DOHH2 (cell line): ENCODE results near the gene WNT3.

Experiments
- H3F3A ChIP-seq: fragments of 200-600 bp; sonication (generic), shearing (Covaris generic); 2 replicates; pipeline ENCODE4 v1.6.0; 2016; ENCODE audit warnings: antibody characterized with exemption, mild to moderate bottlenecking; ENCODE audit not compliant: control insufficient read depth, insufficient read depth
- H3K27ac ChIP-seq: fragments of 200-600 bp; sonication (generic); 2 replicates; pipeline ENCODE4 v1.5.1; 2014; ENCODE audit warnings: low read depth, mild to moderate bottlenecking, low read length, moderate library complexity
- H3K27me3 ChIP-seq: fragments of 200-600 bp; sonication (generic); 2 replicates; pipeline ENCODE4 v1.6.1; 2014; ENCODE audit warnings: mild to moderate bottlenecking, low read length, mixed read lengths; ENCODE audit not compliant: control insufficient read depth
- H3K36me3 ChIP-seq: fragments of 200-600 bp; sonication (generic); 2 replicates; pipeline ENCODE4 v1.6.1; 2014; ENCODE audit warnings: mild to moderate bottlenecking, low read length, moderate library complexity, mixed read lengths; ENCODE audit not compliant: control insufficient read depth
- H3K4me1 ChIP-seq: fragments of 200-600 bp; sonication (generic); 2 replicates; pipeline ENCODE4 v1.6.1; 2014; ENCODE audit warnings: mild to moderate bottlenecking, low read length, mixed read lengths; ENCODE audit not compliant: control insufficient read depth
- H3K4me2 ChIP-seq: fragments of 200-600 bp; sonication (generic); 2 replicates; pipeline ENCODE4 v1.6.0; 2014; ENCODE audit warnings: mild to moderate bottlenecking, low read length, moderate library complexity
- H3K4me3 ChIP-seq: fragments of 200-600 bp; sonication (generic); 2 replicates; pipeline ENCODE4 v1.5.1; 2014; ENCODE audit warnings: mild to moderate bottlenecking, low read length, mixed read lengths
- H3K79me2 ChIP-seq: fragments of 200-600 bp; sonication (generic); 2 replicates; pipeline ENCODE4 v1.6.1; 2014; ENCODE audit warnings: mild to moderate bottlenecking, low read length, mixed read lengths; ENCODE audit not compliant: control insufficient read depth
- H3K9me2 ChIP-seq: fragments of 200-600 bp; sonication (generic); replicated peaks from 2 replicates; pipeline ENCODE4 v1.6.1; 2014; ENCODE audit warnings: mild to moderate bottlenecking, low read length, mixed read lengths; ENCODE audit not compliant: control insufficient read depth
- H3K9me3 ChIP-seq: fragments of 200-600 bp; sonication (generic); 2 replicates; pipeline ENCODE4 v1.6.1; 2014; ENCODE audit warnings: antibody characterized with exemption, low read length, mixed read lengths; ENCODE audit not compliant: control insufficient read depth, insufficient read depth
- H4K20me1 ChIP-seq: fragments of 200-600 bp; sonication (generic); 2 replicates; pipeline ENCODE4 v1.6.0; 2014; ENCODE audit warnings: low read depth, mild to moderate bottlenecking, antibody characterized with exemption, low read length, moderate library complexity; ENCODE audit not compliant: control insufficient read depth, insufficient read depth
- EZH2phosphoT487 ChIP-seq: fragments of 200-600 bp; sonication (generic); IDR thresholded peaks from 2 replicates; pipeline ENCODE4 v1.6.1; 2017; ENCODE audit warnings: borderline replicate concordance, mild to moderate bottlenecking, antibody characterized with exemption, low read length, moderate library complexity, mixed read lengths
- TF ChIP-seq, protein P1 (sequence below): fragments of 200-600 bp; sonication (generic); IDR thresholded peaks from one replicate; pipeline ENCODE4 v1.5.1; 2014; ENCODE audit warnings: antibody characterized with exemption, mild to moderate bottlenecking, low read depth, low read length; ENCODE audit not compliant: poor library complexity, severe bottlenecking

The WNT3 gene

DNA sequence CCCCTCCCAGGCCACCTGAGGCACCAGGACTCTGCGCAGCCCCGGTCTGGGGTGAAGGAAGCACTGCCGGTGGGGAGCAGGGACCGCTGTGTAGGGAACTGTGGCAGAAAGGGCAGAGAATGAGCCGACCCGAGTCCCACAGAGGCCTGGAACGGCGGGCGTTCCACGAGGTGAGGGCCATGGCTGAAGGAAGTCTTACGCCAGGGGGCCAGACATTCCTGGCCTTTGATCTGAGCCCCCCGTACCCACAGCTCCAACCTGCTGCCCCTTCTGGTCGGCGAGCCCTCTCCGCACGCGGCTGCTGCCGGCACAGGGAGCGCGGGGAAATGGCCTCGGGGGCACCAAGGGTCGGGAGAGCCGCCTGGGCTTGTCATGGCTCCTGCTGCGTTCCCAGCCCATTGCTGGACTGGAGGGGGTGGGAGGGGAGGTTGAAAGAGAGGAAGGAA, 1.4 kb upstream of the WNT3 start:
- H3K27me3 ChIP-seq, result peaks cover 57% of the 10 kb centered on the region

DNA sequence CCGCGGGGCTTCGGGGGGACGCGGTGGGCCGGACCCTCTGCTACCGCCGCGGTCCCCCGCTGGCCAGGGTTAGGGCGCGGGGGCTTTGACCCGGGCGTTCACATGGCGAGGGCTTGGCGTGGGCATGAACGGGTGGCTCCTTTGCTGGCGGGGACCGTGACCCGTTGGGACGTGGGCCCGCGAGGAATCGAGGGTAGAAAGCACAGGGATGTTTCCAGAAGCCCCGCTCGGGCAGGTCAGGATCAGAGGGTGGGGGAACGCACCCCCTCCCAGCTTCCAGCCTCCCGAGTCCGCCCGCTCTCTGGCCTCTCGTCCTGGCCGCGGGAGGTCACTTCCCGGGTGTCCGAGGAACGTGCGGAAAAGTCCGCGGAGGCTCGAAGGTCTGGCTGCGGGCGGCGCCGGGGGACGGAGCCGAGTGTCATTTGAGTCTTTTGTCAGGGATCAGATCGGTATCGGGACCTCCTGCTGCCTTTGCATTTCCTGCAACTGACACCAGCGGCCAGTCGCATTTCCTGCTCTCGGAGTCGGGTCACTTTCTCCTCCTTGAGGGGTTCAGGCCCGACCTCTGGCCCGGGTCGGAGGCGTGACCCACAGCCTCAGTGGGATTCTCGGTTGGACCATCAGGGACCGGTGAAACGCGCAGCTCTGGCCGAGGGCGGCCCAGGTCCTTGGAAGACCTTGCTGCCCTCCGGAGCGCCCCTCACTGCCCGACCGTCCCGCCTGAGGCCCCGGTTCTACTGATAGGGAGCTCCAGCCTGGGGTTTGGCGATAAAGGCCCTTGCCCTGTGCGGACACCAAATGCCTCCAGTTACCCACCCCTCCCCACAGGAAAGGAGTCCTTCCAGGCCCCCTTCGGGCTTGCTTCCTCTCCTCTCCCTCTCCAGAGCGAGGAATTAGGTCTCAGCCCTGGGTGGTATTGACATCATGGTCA, 702 bp upstream of the WNT3 start:
- no peaks in the 10 kb centered on the region for H3K4me1 ChIP-seq

More for the DNA sequence above, 1.4 kb upstream of the WNT3 start:
- no peaks in the 10 kb centered on the region for H3K9me3 ChIP-seq
- no peak overlapping the region for H3K4me2 ChIP-seq
- TF ChIP-seq, protein P1, sequence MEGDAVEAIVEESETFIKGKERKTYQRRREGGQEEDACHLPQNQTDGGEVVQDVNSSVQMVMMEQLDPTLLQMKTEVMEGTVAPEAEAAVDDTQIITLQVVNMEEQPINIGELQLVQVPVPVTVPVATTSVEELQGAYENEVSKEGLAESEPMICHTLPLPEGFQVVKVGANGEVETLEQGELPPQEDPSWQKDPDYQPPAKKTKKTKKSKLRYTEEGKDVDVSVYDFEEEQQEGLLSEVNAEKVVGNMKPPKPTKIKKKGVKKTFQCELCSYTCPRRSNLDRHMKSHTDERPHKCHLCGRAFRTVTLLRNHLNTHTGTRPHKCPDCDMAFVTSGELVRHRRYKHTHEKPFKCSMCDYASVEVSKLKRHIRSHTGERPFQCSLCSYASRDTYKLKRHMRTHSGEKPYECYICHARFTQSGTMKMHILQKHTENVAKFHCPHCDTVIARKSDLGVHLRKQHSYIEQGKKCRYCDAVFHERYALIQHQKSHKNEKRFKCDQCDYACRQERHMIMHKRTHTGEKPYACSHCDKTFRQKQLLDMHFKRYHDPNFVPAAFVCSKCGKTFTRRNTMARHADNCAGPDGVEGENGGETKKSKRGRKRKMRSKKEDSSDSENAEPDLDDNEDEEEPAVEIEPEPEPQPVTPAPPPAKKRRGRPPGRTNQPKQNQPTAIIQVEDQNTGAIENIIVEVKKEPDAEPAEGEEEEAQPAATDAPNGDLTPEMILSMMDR, result no peak
- no peak for TF ChIP-seq EZH2phosphoT487
- no peak overlapping the region for H3K4me3 ChIP-seq
- H3K27ac ChIP-seq, result no peak overlapping the region
- no peaks in the 10 kb centered on the region for H3K79me2 ChIP-seq
- H3K36me3 ChIP-seq, result no peaks in the 10 kb centered on the region
- H4K20me1 ChIP-seq, result no peaks in the 10 kb centered on the region; the same call in 1 of the 2 replicates
- H3K4me1 ChIP-seq, result no peaks in the 10 kb centered on the region
- no peaks in the 10 kb centered on the region for H3F3A ChIP-seq
- H3K9me2 ChIP-seq, result no peaks in the 10 kb centered on the region

DNA sequence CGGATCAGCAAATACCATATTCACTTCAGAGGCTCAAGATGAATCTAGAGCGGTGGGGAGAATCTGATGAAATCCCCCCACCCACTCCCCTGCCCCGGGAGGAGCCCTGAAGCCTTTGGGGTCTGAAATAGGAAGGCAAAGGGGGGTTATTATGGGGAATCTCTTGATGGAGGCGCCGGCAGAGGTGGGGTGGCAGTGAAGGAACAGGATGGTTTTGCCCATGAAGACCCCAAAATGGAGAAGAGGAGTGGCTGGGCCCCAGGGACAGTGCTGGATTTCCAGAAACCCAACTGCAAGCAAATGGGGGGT, 637 bp downstream of the WNT3 start:
- no peak overlapping the region for H3K4me3 ChIP-seq
- H3K4me1 ChIP-seq, result no peaks in the 10 kb centered on the region

More for the DNA sequence above, 702 bp upstream of the WNT3 start:
- no peaks in the 10 kb centered on the region for H3F3A ChIP-seq
- no peak overlapping the region for H3K4me2 ChIP-seq
- no peaks in the 10 kb centered on the region for H3K36me3 ChIP-seq
- H3K27ac ChIP-seq, result no peak overlapping the region
- H4K20me1 ChIP-seq, result no peaks in the 10 kb centered on the region; the same call in 1 of the 2 replicates
- H3K4me3 ChIP-seq, result no peak overlapping the region
- H3K27me3 ChIP-seq, result peaks cover 57% of the 10 kb centered on the region
- H3K9me2 ChIP-seq, result no peaks in the 10 kb centered on the region
- no peaks in the 10 kb centered on the region for H3K79me2 ChIP-seq
- no peaks in the 10 kb centered on the region for H3K9me3 ChIP-seq
- TF ChIP-seq, protein P1, result no peak
- TF ChIP-seq EZH2phosphoT487, result no peak; the same call in 1 of the 2 replicates

More for the DNA sequence above, 637 bp downstream of the WNT3 start:
- TF ChIP-seq EZH2phosphoT487, result no peak; the same call in 1 of the 2 replicates
- TF ChIP-seq, protein P1, result no peak
- Histone ChIP-seq H3K79me2 (no peaks in the 10 kb centered on the region), H3K9me3 (no peaks in the 10 kb centered on the region), H3K4me2 (no peak overlapping the region), H3F3A (no peaks in the 10 kb centered on the region), H3K36me3 (no peaks in the 10 kb centered on the region), H4K20me1 (no peaks in the 10 kb centered on the region; the same call in 1 of the 2 replicates), H3K27ac (no peak overlapping the region), H3K27me3 (peaks cover 62% of the 10 kb centered on the region), H3K9me2 (no peaks in the 10 kb centered on the region)
